Dermis blood vessel endothelial cell (primary cell): ENCODE data around the gene FAM110D. TPM values are rescaled to one million over a fixed set of nuclear protein-coding genes. Genes with fewer than 3 reads are reported as not detected.
A peak's percentile ranks its signal among the peaks of the same experiment; 100 is the strongest.

Experiments
- DNase-seq: peaks from one replicate; pipeline ENCODE4 v3.0.0; 2010
- total RNA-seq: library from RNA; depleted of rRNA; stranded (reverse); fragments of >200 nt; gene quantifications from 2 replicates; pipeline ENCODE4 v1.2.3, GENCODE V29; 2014

The FAM110D gene
- total RNA-seq, 1 donor from 2014 or later = 12.9 TPM

DNA sequence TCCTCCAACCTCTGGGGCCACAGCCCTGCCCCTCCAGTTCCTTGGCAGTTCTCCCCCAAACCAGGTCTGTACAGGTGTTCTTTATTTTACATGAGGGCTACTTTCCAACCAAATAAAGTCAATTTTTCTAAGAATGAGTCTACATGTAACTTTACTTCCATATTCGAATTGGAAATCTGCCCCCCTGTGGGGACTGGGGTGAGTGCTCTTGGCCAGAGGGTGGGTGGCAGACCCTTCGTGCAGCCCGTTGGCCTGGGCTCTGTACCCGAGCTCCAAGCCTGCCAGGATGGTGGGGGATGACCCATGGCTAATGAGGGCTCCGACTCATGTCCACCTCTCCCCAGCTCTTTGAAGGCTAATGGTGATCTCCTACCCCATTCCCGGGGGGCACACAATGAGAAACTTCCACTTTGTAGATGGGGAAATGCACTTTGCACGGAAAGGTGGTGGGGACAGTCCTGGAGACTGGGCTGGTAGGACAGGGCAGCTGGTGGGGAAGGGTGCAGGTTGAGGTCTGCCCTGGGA, 30.9 kb downstream of the FAM110D start:
- DNase-seq = no peak

DNA sequence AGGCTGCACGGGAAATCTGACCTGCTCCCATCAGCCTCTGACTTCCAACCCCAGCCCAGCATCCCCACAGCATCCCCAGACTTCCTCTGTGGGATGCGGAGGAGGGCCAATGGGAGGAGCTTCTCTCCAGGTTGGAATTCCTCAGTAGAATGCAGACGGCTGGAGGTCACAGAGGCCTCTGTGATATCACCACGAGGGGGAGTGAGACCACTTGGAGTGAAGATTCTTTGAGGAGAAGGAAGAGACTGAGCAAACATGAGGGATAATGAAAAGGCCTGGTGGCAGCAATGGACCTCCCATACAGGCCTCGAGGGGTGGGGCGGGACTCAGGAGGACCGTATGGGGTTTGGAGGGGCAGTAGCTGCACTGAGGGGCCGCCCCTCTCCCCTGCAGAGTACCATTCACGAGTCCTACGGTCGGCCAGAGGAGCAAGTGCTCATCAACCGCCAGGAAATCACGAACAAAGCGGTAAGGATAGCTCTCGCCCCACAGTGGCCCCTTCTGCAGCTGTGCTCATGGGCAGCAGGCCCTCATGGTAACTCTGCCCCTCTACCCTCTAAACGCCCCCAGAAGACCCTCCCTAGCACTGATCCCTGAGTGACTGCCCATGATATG, 31.6 kb downstream of the FAM110D start, which contains the start of gene CATSPER4:
TSS of gene CATSPER4 (plus strand) at position 230 of the 615 bp plus-strand sequence. CDS start at position 256, 26 bp downstream.
- DNase-seq = peak; percentile 36

DNA sequence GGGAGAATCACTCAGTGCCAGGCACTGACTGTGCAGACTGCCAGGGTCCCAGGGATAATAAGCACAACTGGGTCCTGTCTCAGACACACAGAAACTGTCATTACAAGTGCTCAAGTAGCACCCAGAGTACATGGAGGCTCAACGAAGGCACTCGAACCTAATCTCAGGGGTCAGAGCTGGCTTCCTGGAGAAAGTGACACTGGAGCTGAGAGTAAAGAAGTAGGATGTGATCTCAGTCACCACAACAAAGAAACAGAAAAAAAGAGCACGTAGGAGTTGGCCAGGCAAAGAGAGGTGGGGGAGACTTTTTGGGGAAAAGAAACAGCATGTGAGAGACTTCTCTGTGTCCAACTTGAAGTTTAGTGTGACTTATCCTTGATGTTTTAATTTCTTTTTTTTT, 32.9 kb downstream of the FAM110D start:
- DNase-seq = no peak

DNA sequence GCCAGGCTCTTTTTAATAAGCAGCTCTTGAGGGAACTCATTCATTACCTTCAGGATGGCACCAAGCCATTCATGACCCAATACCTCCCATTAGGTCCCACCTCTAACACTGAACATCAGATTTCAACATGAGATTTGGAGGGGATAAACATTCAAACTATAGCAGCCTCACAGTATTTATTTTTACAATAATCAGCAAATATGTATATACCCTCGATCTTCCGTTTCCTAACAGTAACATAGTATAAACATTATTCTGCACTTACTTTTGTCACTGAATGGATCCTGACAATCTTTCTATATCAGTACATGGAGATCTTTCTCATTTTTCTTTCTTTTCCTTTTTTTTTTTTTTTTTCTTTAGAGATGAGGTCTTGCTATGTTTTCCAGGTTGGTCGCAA, 36.9 kb downstream of the FAM110D start:
- DNase-seq = no peak

DNA sequence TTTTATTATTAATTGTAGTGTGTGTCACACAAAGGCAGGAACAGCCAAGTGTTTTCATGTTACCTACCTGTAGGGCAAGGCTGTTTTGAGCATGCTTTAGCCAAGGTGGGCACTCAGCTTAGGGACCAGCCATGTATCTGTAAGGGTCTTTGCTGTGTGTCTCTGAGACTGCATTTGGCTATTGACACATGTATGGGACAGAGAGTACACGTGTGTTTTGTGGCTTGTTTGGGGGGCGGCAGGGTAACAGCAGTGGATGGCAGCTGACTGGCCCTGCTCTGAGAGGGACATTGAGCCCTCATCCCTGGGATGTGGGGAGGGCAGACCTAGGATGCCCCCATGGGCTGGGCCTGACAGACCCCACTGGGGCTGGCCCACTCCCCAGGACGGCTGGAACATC, 38.4 kb downstream of the FAM110D start:
- DNase-seq = no peak

DNA sequence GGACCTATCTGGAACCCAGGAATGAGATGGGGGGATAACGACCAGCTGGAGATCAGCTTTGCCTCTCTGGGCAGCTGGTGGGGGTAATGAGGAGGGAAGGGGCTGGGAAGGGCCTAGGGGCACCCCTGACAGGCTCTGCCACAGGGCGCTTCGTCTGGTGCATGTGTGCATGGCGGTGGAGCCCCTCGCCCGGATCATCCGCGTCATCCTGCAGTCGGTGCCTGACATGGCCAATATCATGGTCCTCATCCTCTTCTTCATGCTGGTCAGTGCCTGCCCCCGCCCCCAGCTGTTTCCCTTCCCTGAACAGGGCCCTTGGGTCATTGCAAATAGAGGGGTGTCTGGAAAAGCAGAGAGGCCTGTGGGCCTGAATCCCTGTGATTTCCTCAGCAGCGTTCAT, 38.9 kb downstream of the FAM110D start:
- DNase-seq = no peak

DNA sequence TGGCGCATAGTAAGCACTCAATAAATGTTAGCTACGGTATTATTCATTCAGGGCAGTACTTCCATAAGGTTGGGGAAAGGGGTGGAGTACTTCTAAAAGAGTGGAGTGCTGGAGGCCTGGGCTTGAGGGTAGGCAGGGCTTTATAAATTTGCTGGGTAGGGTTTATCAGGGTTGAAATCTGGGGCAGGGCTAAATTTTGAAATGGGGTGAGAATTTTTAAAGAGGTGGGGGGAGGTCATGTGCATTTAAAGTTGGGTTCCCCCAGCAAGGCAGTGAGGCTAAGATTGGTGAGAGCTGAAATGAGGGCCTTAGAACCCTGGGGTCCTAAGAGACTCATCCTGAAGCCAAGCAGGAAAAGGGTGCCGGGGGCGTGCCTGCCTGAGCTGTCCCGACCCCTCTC, 41.5 kb downstream of the FAM110D start:
- DNase-seq = no peak

DNA sequence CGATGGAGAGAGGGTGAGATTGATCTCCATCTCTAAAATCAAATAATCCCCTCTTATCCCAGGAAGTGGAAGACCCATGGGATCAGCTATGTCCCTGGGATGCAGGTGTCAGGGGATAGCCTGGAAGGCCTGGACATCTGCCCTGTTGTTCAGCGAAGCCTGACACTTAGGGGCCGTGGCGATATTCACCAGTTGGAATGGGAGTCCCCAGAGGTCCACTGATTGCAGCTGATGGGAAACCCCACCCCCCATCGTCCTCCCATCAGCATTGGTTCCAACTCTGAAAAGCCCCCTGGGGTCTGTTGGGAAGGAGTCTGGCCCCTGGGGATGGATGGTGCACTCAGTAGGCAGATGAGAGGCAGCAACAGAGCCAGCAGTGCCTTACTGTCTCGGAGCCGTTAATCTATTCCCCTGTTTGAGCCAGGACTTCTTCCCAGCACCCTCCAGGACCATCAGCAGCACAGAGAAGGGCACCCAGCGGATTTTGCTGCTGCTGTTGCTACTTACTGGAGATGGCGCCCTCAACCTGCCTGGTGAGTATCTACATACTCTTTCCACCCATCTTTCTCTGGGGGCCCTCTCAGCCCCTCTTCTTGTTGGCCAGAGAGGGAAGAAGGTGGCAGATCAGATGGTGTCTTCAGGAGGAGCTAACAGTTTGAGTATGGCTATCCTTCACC, 44.9 kb downstream of the FAM110D start:
- DNase-seq = no peak

DNA sequence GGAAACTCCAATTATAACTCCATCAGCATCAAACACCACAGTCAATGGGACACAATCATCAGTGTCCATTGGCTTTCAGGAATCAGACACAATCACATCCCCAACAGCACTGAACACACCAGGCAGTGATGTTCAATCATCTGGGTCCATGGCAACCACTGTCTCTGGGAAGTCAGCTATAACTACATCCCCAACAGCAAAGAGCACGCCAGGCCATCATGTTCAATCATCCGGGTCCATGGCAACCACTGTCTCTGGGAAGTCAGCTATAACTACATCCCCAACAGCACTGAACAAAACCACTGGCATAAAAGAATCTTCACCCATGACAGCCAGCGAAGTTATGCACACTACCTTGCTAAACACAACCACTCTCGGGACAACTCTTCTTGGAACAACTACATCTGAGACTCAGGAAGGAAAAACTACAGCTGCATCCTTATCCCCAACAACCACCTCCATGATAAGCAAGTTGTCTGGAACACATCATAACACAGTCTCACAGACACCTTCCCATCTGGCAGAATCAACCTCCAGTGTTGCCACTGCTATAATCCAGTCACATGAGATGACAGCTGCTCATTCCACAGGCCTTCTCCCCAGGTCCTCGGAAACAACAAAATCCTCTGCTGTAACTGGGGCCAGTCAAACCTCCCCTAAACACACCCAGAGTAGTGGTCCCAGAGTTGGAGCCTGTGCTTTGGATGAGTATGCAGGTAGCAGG, 51.4 kb downstream of the FAM110D start:
- DNase-seq = no peak

DNA sequence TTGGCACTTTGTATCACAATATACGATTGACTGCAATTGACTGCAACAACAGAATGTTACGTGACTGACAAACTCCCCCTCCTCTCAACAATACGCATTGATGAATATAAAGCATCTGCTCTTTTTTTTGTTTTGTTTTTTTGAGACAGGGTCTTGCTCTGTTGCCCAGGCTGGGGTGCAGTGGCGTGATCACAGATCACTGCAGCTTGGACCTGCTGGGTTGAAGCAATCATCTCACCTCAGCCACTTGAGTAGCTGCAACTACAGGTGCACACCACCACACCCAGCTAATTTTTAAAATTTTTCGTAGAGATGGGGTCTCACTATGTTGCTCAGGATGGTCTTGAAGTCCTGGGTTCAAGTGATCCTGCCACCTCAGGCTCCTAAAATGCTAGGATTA, 53.8 kb downstream of the FAM110D start:
- DNase-seq = no peak

DNA sequence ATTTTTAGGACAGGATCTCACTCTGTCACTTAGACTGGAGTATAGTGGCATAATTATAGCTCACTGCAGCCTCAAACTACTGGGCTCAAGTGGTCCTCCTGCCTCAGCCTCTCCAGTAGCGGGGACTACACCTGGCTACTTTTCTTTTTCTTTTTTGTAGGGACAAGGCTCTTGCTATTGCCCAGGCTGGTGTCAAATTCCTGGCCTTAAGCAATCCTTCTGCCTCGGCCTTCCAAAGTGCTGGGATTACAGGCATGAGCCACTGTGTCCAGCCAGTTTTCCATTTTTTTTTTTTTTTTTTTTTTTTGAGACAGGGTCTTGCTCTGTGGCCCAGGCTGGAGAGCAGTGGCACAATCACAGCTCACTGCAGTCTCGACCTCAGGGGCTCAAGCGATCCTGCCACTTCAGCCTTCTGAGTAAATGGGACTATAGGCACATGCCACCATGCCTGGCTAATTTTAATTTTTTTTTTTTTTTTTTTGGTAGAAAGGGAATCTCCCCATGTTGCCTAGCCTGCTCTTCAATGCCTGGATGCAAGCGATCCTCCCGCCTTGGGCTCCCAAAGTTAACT, 54.5 kb downstream of the FAM110D start:
- no peak for DNase-seq

Other genes starting within 250 kb of the FAM110D start
- 14.1 and 31.7 TPM in 2 replicates for gene PAFAH2, start 161.0 kb upstream of the FAM110D start, total RNA-seq
- gene EXTL1, start 137.3 kb upstream of the FAM110D start, total RNA-seq = not detected in 2 replicates
- not detected in 2 replicates for gene SLC30A2, start 113.0 kb upstream of the FAM110D start, total RNA-seq
- not detected in 2 replicates for gene TRIM63, start 91.4 kb upstream of the FAM110D start, total RNA-seq
- gene PDIK1L, start 47.3 kb upstream of the FAM110D start, total RNA-seq = 6.7 and 8.2 TPM in 2 replicates
- not detected in 2 replicates for gene C1orf232, start 9.9 kb downstream of the FAM110D start, total RNA-seq
- gene ZNF593, start 10.8 kb downstream of the FAM110D start, total RNA-seq = 8.0 and 25.0 TPM in 2 replicates
- gene ZNF593OS, start 12.8 kb downstream of the FAM110D start, total RNA-seq = not detected in 2 replicates
- gene CNKSR1, start 18.4 kb downstream of the FAM110D start, total RNA-seq = 0.14 TPM in 1 of 2 replicates, not detected in the other
- gene CATSPER4, start 31.5 kb downstream of the FAM110D start, total RNA-seq = not detected in 2 replicates
- gene CEP85, start 75.1 kb downstream of the FAM110D start, total RNA-seq = 10.2 and 13.9 TPM in 2 replicates
- gene SH3BGRL3, start 121.0 kb downstream of the FAM110D start, total RNA-seq = 10.4 and 23.8 TPM in 2 replicates
- gene UBXN11, start 147.6 kb downstream of the FAM110D start, total RNA-seq = 2.3 and 3.6 TPM in 2 replicates
- not detected in 2 replicates for gene CD52, start 158.9 kb downstream of the FAM110D start, total RNA-seq
- gene CRYBG2, start 195.1 kb downstream of the FAM110D start, total RNA-seq = 0.70 TPM in 1 of 2 replicates, not detected in the other
- gene ZNF683, start 213.7 kb downstream of the FAM110D start, total RNA-seq = not detected in 2 replicates